Epithelial cell of esophagus (primary cell): ENCODE measurements around the gene ATP5MC2.

Experiments used
- DNase-seq: peaks from one replicate; pipeline ENCODE4 v3.0.0; 2010; ENCODE audit warnings: low read depth
- H3K4me3 ChIP-seq: 2 replicates; pipeline ENCODE4 v1.5.1; 2011; ENCODE audit warnings: mild to moderate bottlenecking, low read length, control low read depth
- CTCF ChIP-seq: IDR thresholded peaks from 2 replicates; pipeline ENCODE4 v1.5.1; 2011; ENCODE audit warnings: low read depth, mild to moderate bottlenecking, low read length, control low read depth, inconsistent platforms; ENCODE audit not compliant: insufficient read depth; ENCODE audit errors: missing control alignments

ATP5MC2 gene

GRCh38 chr12:53713516-53713915 lies 37.6 kb upstream of the ATP5MC2 start:
- TF ChIP-seq CTCF: no peak
- no peak overlapping the region for H3K4me3 ChIP-seq
- DNase-seq: no peak

DNA sequence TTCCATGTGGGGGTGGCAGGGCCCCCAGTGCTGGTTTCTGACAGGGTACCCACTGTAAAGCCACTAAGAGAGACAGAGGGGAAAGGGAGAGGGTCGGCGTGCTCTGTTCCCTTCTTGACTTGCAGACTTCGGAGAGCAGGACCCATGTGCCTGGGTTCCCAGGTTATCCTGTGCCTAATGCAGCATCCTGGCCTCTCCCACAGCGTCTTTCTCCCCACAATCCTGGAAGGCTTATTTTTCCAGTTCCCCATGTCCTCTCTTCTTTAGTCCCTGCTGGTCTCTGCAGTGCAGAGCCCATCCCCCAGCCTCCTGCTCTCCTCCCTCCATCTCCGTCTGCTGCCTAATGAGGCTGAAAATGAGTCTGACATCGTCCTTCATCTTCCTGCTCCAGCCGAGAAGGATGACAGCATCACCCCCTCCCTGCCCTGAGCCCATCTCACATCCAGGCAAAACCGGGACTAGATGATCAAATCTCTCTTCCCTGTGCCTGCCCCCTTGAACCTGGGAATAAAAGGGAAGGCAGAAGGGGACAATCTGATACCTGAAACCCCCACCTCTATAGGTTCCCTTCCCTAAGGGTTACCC lies 36.3 kb upstream of the ATP5MC2 start:
- TF ChIP-seq CTCF: no peak
- DNase-seq: no peak
- H3K4me3 ChIP-seq: no peak overlapping the region

DNA sequence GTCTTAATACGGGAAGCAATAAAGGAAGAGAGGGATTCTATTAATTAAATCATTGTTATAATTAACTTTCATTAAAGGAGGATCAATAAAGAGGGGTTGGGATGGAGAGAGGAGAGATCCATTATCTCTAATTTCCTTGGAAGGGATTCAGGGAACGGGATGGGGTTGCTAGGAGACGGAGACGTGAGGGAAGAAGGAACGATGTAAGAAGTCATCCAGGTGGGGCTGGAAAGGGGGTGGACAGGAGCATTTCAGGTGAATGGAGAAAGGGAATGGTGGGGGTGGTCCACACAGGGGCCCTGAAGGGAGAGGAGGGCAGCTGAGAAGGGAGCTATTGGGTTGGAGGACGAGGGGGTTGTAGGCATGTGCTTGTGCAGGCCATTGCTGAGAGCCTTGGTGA lies 34.2 kb upstream of the ATP5MC2 start:
- no peak for TF ChIP-seq CTCF
- no peak for DNase-seq
- H3K4me3 ChIP-seq: no peak overlapping the region

- H3K4me3 ChIP-seq: no peak overlapping the region
- DNase-seq: no peak
- no peak for TF ChIP-seq CTCF
Observed at GRCh38 chr12:53709671-53710070, 33.8 kb upstream of the ATP5MC2 start.

GRCh38 chr12:53706080-53706479 lies 30.2 kb upstream of the ATP5MC2 start:
- no peak overlapping the region for H3K4me3 ChIP-seq
- no peak for TF ChIP-seq CTCF

DNA sequence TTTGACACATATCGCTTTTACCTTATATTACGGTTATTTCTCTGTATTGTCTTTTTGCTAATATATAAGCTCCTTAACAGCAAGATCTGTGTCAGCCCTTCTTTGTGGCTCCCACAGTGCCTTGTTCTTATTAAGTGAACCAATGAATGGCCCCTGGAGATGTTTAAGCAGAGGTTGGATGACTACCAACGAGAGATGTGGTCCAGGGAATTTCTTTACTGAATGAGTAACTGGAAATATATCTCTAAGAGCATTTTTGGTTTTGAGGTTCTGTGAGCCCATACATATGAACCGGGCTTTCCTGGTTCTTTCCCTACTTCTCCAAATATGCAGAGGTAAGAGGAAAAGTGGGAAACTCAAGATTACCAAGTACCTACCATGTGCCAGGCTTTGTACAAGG lies 27.9 kb upstream of the ATP5MC2 start:
- TF ChIP-seq CTCF: no peak
- H3K4me3 ChIP-seq: no peak overlapping the region
- DNase-seq: no peak

More at GRCh38 chr12:53706080-53706479, 30.2 kb upstream of the ATP5MC2 start:
- DNase-seq: no peak

DNA sequence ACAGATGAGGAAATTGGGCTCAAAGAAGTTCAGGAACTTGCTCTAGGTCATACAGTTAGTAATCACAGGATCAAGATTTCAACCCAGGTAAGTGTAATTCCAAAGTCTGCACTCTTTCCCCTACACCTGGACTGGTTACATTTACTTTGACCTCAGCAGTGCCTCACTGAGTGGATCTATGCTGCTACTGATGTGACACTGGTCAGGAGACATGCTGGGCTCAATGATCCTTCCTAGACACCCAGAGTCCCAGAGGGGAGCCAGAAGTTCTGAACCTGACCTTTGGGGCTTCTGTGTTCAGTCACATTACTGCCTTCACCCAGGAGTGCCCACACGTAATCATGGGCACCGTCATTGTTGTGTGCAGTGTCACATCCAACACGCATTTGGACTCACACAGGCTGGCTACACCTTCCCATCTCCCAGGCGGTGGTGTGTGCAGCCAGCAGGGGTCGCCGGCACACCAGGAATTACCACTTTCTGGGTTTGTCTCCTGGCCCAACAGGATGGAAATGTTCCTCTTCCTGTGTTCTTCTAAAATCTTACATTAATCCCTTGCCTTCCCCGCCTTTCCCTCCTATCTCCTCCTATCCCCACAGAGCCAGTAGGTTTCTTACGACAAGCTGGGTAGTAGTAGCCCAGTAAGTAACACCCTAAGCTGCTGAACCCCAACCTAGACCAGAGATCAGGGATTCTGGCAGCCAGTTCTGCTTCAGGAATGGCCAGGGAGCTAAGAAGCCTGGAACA lies 25.8 kb upstream of the ATP5MC2 start:
- DNase-seq: peak; percentile 78
- peak; percentile 96 for TF ChIP-seq CTCF
- no peak overlapping the region for H3K4me3 ChIP-seq
